Natural killer cell (primary cell): ENCODE results near the gene GRB7. TPM values are rescaled to one million over a fixed set of nuclear protein-coding genes. Genes with fewer than 3 reads are reported as not detected.
A peak's percentile ranks its signal among the peaks of the same experiment; 100 is the strongest.

ENCODE experiments used
- ATAC-seq, 3 donors: fragments of 150-1000 bp in 2 of 3; fragments of 200-7000 bp in 1 of 3; cut with Tn5 transposase; 1 replicate in 1 of 3; 2 replicates in 2 of 3; pipeline ENCODE4 v1.10.0; 2021; ENCODE audit warnings: mild to moderate bottlenecking in 2 of 3, moderate library complexity in 2 of 3
- DNase-seq, 2 donors: peaks; one replicate each; pipeline versions ENCODE4 v3.0.0 to v3.0.0-alpha.2; 2013 to 2021; ENCODE audit warnings: mixed read lengths in 1 of 2
- H3K27ac ChIP-seq: one replicate; pipeline ENCODE4 v1.5.1; 2013; ENCODE audit warnings: mild to moderate bottlenecking, low read length
- H3K27me3 ChIP-seq: one replicate; pipeline ENCODE4 v1.6.1; 2013; ENCODE audit warnings: low read length; ENCODE audit not compliant: control insufficient read depth, insufficient read depth
- H3K36me3 ChIP-seq: one replicate; pipeline ENCODE4 v1.6.1; 2013; ENCODE audit warnings: low read length; ENCODE audit not compliant: control insufficient read depth, insufficient read depth
- H3K4me1 ChIP-seq: one replicate; pipeline ENCODE4 v1.6.1; 2013; ENCODE audit warnings: low read length; ENCODE audit not compliant: control insufficient read depth, insufficient read depth
- H3K4me3 ChIP-seq: one replicate; pipeline ENCODE4 v1.5.1; 2013; ENCODE audit warnings: low read length
- H3K9me3 ChIP-seq: one replicate; pipeline ENCODE4 v1.6.1; 2013; ENCODE audit warnings: low read length; ENCODE audit not compliant: control insufficient read depth, insufficient read depth
- H3K27ac Mint-ChIP-seq, 2 donors: one replicate each; pipeline ENCODE4 v1.8.0; 2022; ENCODE audit warnings: mild to moderate bottlenecking in 2 of 2, mixed read lengths in 2 of 2, moderate library complexity in 1 of 2
- H3K27me3 Mint-ChIP-seq, 2 donors: one replicate each; pipeline ENCODE4 v1.8.0; 2022; ENCODE audit warnings: low read depth in 2 of 2, mixed read lengths in 2 of 2
- H3K36me3 Mint-ChIP-seq: one replicate; pipeline ENCODE4 v1.8.0; 2022; ENCODE audit warnings: mixed read lengths
- H3K4me1 Mint-ChIP-seq, 2 donors: one replicate each; pipeline ENCODE4 v1.8.0; 2022; ENCODE audit warnings: mixed read lengths in 2 of 2
- H3K4me3 Mint-ChIP-seq: one replicate; pipeline ENCODE4 v1.8.0; 2022; ENCODE audit warnings: mild to moderate bottlenecking, moderate library complexity, mixed read lengths
- H3K9me3 Mint-ChIP-seq, 2 donors: one replicate each; pipeline ENCODE4 v1.8.0; 2022; ENCODE audit warnings: mixed read lengths in 2 of 2
- WGBS: methylation state at CpG from one replicate; pipeline ENCODE4 v1.1.7; 2013; ENCODE audit warnings: missing lambda C conversion rate; ENCODE audit not compliant: insufficient coverage; 5-methylcytosine and 5-hydroxymethylcytosine counted together
- intact Hi-C: fragments of 100-400 bp; cut with micrococcal nuclease; formaldehyde crosslinking; loops from one replicate; pipeline ENCODE4 v1.14.2; 2022
- total RNA-seq, 4 donors: library from RNA; stranded (reverse); fragments of 120-200 nt in 1 of 4; gene quantifications; one replicate each; pipeline versions ENCODE4 v1.2.3 to v1.2.4, GENCODE V29; 2013 to 2022
- TF ChIP-seq, protein P1 (sequence below): fragments of 200-600 bp; IDR thresholded peaks from one replicate; pipeline ENCODE4 v1.8.0; 2022; ENCODE audit warnings: antibody characterized with exemption

Gene GRB7
- total RNA-seq, 3 donors from 2014 or later (not counting 1 experiment from before 2014, with no cell fraction given): 0.27 TPM; not detected in 2

DNA sequence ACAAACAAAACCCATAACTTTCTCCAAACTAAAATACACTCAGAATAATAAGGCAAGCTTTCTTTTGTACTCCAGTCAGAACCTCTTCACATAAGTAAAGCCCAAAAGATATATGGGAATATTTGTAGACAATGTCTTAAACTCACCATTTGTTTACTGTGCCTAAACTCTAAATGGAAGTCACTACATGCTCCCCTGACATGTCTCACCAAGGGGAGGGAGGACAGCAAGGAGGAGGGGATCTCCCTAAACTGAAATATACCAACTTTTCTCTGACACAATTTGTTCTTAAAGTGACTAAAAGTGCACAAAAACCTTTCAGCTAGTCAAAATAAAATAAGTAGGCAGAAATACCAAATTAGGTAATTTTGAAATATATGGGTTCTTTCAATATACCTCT, 38.5 kb downstream of the GRB7 start:
- DNase-seq: peak in 1 of 2 donors; percentile 65
- no peaks in the 10 kb centered on the region for H3K9me3 ChIP-seq
- H3K36me3 ChIP-seq: peaks cover 9% of the 10 kb centered on the region
- H3K27me3 Mint-ChIP-seq: no peaks in the 10 kb centered on the region
- TF ChIP-seq, protein P1, sequence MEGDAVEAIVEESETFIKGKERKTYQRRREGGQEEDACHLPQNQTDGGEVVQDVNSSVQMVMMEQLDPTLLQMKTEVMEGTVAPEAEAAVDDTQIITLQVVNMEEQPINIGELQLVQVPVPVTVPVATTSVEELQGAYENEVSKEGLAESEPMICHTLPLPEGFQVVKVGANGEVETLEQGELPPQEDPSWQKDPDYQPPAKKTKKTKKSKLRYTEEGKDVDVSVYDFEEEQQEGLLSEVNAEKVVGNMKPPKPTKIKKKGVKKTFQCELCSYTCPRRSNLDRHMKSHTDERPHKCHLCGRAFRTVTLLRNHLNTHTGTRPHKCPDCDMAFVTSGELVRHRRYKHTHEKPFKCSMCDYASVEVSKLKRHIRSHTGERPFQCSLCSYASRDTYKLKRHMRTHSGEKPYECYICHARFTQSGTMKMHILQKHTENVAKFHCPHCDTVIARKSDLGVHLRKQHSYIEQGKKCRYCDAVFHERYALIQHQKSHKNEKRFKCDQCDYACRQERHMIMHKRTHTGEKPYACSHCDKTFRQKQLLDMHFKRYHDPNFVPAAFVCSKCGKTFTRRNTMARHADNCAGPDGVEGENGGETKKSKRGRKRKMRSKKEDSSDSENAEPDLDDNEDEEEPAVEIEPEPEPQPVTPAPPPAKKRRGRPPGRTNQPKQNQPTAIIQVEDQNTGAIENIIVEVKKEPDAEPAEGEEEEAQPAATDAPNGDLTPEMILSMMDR: no peak
- peak overlapping the region; percentile 97 for H3K4me3 Mint-ChIP-seq
- H3K4me1 ChIP-seq: peaks cover 62% of the 10 kb centered on the region
- no peaks in the 10 kb centered on the region for H3K9me3 Mint-ChIP-seq
- H3K4me1 Mint-ChIP-seq: peaks cover 77 to 84% of the 10 kb centered on the region in 2 donors
- H3K4me3 ChIP-seq: peak overlapping the region; percentile 64
- peak overlapping the region; percentile 85 for H3K27ac ChIP-seq
- H3K27ac Mint-ChIP-seq: peak overlapping the region; percentile 94 to 98
- H3K36me3 Mint-ChIP-seq: peaks cover 5% of the 10 kb centered on the region
- no peaks in the 10 kb centered on the region for H3K27me3 ChIP-seq
- intact Hi-C loops: loop anchor here (1.0 to 10.0 kb wide), 2 partner anchors 9 to 329 kb away; partner anchors contain the start of gene NR1D1
- ATAC-seq: peak in 2 of 3 donors; percentile 31 to 34

DNA sequence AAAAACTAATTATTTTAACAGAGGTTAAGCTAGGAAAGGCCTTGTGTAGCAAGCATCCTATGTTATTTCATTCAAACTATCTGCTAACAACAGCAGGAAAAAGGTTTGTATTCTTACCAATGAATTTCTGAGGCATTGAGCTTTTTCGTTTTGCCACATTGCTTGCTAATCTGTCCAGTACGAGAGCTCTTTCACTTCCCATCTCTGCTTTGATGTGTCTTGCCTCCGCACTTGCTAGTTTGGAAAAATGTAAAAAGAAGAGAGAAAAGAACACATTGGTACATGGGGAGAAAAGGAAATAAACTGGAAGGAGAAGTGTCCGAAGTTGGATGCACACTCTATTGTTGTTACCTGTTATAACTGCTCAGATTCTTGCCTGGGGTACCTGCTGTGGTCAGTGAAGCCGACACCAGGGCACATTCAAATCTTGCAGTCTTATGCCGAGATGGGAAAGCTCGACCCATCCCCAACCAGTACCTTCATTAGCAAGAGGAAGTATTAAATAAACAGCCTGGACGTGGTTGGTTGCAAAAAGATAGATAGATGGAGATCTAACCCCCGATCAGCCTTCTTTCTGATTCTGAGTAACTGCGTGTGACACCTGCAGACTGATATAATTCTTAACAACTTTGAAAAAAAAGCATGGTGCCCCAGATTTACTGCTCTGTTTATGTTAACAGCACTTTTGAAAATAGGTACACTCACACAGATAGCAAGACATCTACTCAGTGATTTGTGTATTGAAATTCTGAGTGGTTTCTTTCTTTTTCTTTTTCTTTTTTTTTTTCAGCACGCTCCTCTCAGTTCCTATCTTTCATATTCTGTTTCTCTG, 40.0 kb downstream of the GRB7 start:
- H3K27me3 ChIP-seq: no peaks in the 10 kb centered on the region
- peak overlapping the region; percentile 64 for H3K4me3 ChIP-seq
- 24% methylated on average over 9 of the region's 11 CpGs for WGBS
- Mint-ChIP-seq H3K36me3 (no peaks in the 10 kb centered on the region), H3K9me3 (no peaks in the 10 kb centered on the region), H3K4me1 (peaks cover 77 to 84% of the 10 kb centered on the region in 2 donors), H3K4me3 (peak overlapping the region; percentile 97), H3K27ac (peak overlapping the region; percentile 94 to 98), H3K27me3 (no peaks in the 10 kb centered on the region)
- ATAC-seq (peak; percentile 25 to 53 (median 40)), DNase-seq (peak in 1 of 2 donors; percentile 67)
- TF ChIP-seq, protein P1: no peak
- no peaks in the 10 kb centered on the region for H3K9me3 ChIP-seq
- peaks cover 14% of the 10 kb centered on the region for H3K36me3 ChIP-seq
- H3K27ac ChIP-seq: peak overlapping the region; percentile 85
- intact Hi-C loops: loop anchor here (10.0 kb wide), 1 partner anchor 327 kb away; the partner anchor contains the start of gene NR1D1
- peaks cover 55% of the 10 kb centered on the region for H3K4me1 ChIP-seq

DNA sequence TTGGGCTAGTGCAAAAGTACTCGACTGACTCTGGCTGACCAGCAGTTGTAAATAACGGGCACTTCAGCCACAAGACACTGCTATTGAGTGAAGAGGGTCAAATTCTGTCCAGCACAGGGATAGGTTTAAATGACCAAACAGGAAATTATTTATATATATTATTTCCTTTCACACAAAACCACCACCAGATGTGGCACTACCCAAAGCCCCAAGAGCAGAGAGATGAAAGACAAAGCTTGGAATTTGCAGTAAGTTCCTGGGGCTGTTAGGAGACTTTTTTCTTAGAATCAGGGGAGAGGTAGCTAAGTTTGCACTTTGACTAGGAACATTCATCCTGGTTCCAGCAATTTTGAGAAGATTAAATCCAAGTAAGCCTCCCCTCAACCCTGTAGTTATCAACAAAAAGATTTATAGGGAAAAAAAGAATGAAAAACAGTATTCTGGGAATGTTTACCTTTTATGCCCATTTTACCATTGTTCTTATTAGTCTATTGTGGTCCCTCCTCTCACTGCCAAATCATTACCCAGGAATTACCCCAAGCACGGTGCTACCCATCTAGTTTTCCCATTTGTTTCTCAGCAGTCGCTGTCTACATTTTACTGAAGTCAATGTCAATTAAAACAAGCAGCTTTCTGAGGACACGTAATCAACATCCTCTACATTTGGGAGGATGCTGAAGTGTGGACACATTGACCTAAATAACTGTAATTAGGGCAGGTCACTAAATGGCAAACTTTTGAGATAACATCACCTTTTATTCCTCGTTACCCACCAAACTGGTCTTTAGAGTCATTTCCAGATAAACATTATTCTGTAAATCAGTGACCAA, 43.5 kb downstream of the GRB7 start:
- Histone ChIP-seq H3K4me3 (no peak overlapping the region), H3K9me3 (no peaks in the 10 kb centered on the region), H3K36me3 (peaks cover 22% of the 10 kb centered on the region), H3K27ac (peak overlapping the region; percentile 36), H3K27me3 (no peaks in the 10 kb centered on the region), H3K4me1 (peaks cover 42% of the 10 kb centered on the region)
- ATAC-seq (peak in 2 of 3 donors; percentile 27 to 37), DNase-seq (peak in 1 of 2 donors; percentile 55)
- WGBS: 40% methylated on average over 6 of the region's 6 CpGs
- no peaks in the 10 kb centered on the region for H3K27me3 Mint-ChIP-seq
- intact Hi-C loops: no loop called here
- H3K4me1 Mint-ChIP-seq: peaks cover 67 to 77% of the 10 kb centered on the region in 2 donors
- H3K9me3 Mint-ChIP-seq: no peaks in the 10 kb centered on the region
- peak overlapping the region; percentile 84 to 88 for H3K27ac Mint-ChIP-seq
- peak overlapping the region; percentile 79 for H3K4me3 Mint-ChIP-seq
- H3K36me3 Mint-ChIP-seq: no peaks in the 10 kb centered on the region
- TF ChIP-seq, protein P1: no peak
